Stimulated activated CD4-positive, alpha-beta T cell treated with anti-CD3 and anti-CD28 coated beads, Interleukin-1b, Interleukin-23, amount 100 ng/mL, for 4 hours (primary cell): Measurements from ENCODE around the gene KSR2.

Experiments
- DNase-seq, 2 donors: peaks; one replicate each; pipeline ENCODE4 v3.0.0-alpha.2; 2020; ENCODE audit warnings: low read depth in 2 of 2

Gene KSR2

GRCh38 chr12:117498880-117499279 lies 469.9 kb downstream of the KSR2 start:
- DNase-seq: no peak

- no peak for DNase-seq
These were observed 470.5 kb downstream of the KSR2 start for GRCh38 chr12:117498256-117498655.

- no peak for DNase-seq
These were observed 471.4 kb downstream of the KSR2 start for GRCh38 chr12:117497407-117497806.

GRCh38 chr12:117494833-117495655 lies 473.7 kb downstream of the KSR2 start:
- DNase-seq: no peak

GRCh38 chr12:117491711-117492110 lies 477.1 kb downstream of the KSR2 start:
- DNase-seq: no peak

GRCh38 chr12:117490130-117490529 lies 478.7 kb downstream of the KSR2 start:
- no peak for DNase-seq

- no peak for DNase-seq
These were observed 479.1 kb downstream of the KSR2 start for GRCh38 chr12:117489671-117490070.

GRCh38 chr12:117486840-117487659 lies 481.7 kb downstream of the KSR2 start:
- DNase-seq: no peak

- no peak for DNase-seq
These were observed 482.6 kb downstream of the KSR2 start for GRCh38 chr12:117485984-117486839.

- no peak for DNase-seq
These were observed 483.9 kb downstream of the KSR2 start for GRCh38 chr12:117484901-117485300.

- DNase-seq: no peak
These were observed 485.3 kb downstream of the KSR2 start for GRCh38 chr12:117483501-117483900.

- DNase-seq: no peak
These were observed 487.3 kb downstream of the KSR2 start for GRCh38 chr12:117481470-117481869.

GRCh38 chr12:117476341-117476740 lies 492.4 kb downstream of the KSR2 start:
- no peak for DNase-seq

- no peak for DNase-seq
These were observed 494.9 kb downstream of the KSR2 start for GRCh38 chr12:117473856-117474255.

- DNase-seq: no peak
These were observed 495.8 kb downstream of the KSR2 start for GRCh38 chr12:117472983-117473382.

- DNase-seq: no peak
These were observed 498.0 kb downstream of the KSR2 start for GRCh38 chr12:117470804-117471203.

GRCh38 chr12:117469883-117470483 lies 498.8 kb downstream of the KSR2 start:
- DNase-seq: no peak

GRCh38 chr12:117468016-117468415 lies 500.8 kb downstream of the KSR2 start:
- no peak for DNase-seq

- DNase-seq: no peak
These were observed 501.2 kb downstream of the KSR2 start for GRCh38 chr12:117467588-117467987.

GRCh38 chr12:117466677-117467362 lies 502.0 kb downstream of the KSR2 start:
- no peak for DNase-seq

- no peak for DNase-seq
These were observed 507.1 kb downstream of the KSR2 start for GRCh38 chr12:117461732-117462131.
